HG03280 (cell line): Measurements from ENCODE around the gene MYO16.

ENCODE experiments used
- ATAC-seq: cut with Tn5 transposase; IDR thresholded peaks from one replicate; pipeline ENCODE4 v1.9.1; 2021; ENCODE audit warnings: mild to moderate bottlenecking, moderate library complexity; ENCODE audit not compliant: unreplicated experiment

MYO16 gene

DNA sequence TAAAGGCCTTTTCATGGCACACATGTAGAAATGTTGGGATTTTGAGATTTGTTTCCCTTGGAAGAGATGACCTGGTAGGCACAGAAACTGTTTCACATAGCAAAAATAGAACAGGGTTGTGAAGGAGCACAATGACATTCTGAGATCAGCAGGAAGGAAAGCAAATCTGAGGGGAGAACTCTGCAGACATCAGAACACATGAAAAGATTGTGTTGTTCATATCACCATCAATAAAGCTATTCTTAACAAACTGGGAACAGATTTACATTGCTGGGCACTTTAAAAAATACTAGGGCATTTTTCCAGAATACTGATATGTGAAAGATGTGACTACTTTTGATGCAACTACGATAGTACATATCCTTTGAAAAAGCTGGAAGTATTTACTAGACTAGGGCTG is 481.7 kb downstream of the MYO16 start:
- no peak for ATAC-seq

DNA sequence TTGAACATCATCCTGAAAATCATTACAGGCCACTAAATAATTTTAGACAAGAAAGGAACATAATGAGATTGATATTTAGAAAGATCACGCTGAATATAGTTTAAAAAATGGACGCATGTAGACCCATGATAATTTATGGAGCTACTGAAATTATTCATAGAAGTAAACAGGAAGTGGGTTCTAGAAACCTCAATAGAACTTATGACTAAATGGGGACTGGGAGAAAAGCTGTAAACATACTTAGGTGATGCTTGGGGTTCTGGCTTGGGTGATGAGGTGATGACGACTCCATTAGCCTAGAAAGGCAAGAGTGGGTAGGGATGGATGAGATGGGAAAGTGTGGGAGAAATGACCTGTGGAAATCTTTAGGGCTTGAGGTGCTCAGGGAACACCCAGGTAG is 484.0 kb downstream of the MYO16 start:
- peak; percentile 76 for ATAC-seq

DNA sequence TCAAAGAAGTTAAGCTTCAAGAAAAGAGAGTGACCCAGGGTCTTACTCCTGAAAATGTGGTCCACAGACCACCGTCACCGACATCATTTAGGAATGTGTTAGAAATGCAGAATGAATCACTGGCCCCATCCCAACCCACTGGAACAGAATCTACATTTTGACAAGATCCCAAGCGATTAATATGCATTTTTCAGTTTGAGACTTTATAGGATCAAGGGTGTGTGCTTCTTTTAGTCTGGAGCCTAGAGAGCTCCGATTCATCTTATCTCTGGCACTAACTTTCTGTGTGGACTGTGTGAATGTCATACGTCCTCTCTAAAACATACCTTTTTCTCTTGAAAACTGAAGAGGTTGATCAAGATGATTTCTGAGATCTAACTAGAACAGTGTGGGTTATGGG is 484.8 kb downstream of the MYO16 start:
- no peak for ATAC-seq

DNA sequence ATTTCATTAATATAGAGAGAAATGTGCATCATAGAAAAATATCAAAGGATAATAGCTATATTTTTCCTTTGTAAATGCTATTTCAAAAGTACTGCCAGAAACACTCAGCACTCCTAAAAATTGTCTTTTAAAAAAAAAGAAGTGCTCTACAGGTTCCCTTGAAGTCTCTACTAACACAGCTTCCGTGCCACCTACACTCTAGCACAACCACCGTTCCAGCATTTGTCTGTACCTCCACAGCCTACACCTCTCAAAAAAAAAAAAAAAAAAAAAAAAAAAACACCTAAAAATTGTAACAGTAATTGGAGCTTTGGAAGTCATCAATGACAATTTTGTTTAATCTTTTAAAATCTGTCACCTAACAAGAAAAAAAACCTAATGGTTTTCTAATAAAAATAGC is 485.6 kb downstream of the MYO16 start:
- ATAC-seq, result no peak

DNA sequence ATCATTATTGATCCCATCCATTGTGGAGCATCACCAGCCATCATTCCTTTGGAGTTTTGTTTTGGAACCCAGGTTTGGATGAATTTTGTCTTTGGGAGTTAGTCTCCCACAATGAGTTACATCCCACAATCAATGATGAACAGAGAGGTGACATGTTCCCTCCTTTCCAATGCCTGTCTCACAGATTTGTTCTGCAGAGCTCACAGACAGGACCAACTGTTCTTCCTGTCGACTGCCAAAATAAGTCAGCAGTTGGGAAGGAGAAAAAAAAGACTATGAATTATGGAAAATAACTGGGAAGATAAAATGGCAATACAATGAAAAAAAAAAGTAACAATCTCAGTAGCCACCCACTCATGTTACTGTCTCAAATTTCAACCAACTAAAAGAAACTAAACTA is 489.1 kb downstream of the MYO16 start:
- no peak for ATAC-seq

DNA sequence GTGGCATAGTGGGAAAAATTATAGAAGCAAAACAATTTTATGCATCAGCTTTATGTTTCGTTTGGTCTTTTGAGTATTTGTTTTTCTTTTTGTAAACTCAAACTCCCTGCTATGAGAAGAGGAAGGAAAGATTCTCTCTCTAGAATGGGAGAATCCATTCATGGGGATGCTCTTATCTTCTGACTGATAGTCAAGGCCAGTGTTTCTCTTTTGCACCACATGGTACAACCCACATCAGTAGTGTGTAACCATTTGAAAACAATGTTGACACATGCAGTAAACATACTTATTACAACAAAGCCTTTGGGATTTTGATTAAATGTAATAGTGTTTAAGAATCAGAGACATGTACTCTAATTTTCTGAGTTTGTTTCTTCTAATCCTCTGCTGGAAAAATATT is 490.5 kb downstream of the MYO16 start:
- ATAC-seq, result no peak

DNA sequence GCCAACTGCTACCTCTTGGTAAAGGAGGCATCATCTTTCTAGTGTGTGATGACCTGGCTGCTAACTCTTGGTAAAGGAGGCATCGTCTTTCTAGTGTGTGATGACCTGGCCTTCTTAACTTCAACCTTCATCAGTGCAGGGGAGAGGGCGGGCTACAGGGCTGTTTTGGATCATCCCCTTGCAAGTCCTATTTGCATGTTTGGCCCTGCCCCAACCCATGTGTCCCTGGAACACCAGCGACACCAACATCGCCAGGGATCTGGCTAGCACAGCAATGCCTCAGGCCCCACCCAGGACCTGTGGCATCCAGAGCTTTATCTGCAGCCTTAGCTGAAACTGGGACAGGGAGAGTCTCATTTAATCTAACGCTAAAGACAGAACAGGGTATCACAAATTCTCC is 492.4 kb downstream of the MYO16 start:
- ATAC-seq, result no peak

DNA sequence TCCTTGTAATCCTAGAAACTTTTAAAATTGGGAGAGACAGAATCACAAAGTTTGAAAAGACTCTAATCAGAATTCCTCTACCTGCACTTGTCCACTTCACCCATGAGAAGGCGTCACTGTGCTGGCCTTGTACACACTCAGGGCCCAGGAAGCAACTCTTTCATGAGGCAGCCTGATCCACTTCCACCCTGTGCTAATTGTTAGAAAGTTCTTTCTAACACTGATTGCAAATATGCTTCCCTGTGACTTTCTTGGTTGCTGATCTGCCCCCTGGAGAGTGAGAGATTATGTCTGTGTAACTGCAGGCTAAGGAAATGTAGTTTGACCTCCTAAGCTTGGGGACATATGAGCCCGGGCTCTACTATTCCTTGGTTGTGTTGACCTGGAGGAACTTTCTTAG is 494.6 kb downstream of the MYO16 start:
- no peak for ATAC-seq

DNA sequence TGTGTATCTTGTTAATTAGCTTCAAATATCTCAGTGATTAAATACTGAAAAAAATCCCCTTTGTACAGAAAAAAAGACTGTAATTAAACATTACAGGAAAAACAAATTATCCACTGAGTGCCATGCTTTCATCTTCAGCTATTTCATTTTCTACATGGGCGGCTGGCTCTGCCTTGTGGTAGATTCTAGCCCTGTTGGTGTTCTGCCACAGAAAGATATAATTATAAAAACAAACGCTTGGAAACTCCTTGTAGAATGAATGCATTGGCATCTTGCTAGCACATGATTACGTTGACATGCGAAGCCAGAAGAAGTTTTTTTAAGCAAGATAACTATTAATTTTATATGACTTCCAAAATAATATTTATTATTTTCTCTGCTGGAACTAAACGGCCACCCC is 496.8 kb downstream of the MYO16 start:
- ATAC-seq, result no peak

DNA sequence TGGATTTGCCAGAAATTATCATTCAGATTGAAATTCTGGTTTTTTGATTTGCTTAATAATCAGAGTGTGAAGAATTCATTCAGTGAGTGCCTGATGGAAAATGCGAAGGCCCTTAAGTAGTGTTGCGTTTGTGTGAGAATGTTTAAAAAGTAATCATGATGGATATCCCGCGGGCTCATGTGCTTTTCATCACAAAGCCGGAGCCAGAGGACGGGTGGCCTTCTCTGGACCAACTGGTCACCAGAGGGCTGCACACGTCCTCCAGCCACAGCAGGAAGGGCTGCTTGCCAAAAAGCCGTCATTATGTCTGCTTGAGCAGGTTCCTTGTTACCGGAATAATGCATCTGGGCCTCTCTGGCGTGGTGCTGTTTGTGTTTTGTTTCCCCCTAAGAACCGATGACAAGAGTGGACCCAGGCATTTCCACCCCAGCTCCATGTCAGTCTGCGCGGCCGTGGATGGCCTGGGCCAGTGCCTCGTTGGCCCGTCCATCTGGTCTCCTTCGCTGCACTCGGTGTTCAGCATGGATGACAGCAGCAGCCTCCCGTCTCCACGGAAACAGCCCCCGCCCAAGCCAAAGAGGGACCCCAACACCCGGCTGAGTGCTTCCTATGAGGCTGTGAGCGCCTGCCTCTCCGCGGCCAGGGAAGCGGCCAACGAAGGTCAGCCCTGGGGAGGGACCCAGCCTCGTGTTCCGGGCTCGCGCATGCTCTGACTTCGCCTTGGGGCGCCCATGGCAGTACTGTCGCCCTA is 497.7 kb downstream of the MYO16 start:
- ATAC-seq, result no peak

DNA sequence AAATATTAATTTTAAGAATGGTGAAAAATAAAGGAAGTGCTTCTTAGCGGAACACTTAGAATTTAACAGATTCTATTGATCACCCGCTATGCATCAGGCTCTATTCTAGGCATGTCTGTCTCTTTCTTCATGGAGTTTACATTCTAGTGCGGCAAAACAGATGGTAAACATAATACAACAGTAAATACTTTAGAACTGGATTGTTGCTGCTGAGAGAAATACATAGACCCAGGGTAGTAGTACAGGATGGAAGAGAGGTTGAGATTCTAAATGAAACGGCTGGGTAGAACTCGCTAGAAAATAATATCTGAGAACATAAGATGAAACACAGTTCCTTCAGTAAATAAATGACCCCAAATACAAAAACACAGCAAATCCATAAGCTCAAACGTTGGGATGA is 498.7 kb downstream of the MYO16 start:
- ATAC-seq, result no peak

DNA sequence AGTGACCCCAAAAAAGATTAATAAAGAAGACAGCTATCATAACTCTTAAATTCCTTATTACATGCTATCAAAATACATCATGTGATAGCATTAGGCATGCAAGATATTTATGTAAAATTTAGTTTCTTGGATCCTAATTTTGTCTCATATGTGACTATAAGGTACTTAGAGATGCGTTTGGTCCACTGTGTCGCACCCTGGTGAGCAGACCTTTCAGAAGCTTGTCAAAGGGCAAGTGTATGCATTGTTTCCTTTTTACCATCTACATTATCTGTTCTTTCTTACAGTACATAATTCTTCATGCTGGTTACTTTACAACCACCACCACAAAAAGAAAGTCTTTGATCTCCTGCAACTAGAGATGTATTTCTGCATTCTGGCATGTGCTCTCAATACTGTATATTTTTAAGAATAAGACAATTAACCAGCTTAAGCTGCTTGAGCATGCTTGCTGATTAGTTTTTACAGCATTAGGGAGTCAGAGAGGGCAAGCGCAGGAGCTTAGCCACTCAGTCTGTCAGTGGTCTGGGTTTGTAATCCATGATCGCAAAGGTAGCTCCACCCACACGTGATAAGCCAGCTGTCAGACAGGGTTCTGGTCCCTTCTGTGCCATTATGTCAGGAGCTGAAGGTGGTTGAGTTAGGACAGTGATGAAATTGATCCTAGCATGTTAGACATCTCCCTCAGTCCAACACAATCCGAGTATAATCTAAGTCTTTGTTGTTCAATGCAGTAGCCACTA is 500.9 kb downstream of the MYO16 start:
- no peak for ATAC-seq

DNA sequence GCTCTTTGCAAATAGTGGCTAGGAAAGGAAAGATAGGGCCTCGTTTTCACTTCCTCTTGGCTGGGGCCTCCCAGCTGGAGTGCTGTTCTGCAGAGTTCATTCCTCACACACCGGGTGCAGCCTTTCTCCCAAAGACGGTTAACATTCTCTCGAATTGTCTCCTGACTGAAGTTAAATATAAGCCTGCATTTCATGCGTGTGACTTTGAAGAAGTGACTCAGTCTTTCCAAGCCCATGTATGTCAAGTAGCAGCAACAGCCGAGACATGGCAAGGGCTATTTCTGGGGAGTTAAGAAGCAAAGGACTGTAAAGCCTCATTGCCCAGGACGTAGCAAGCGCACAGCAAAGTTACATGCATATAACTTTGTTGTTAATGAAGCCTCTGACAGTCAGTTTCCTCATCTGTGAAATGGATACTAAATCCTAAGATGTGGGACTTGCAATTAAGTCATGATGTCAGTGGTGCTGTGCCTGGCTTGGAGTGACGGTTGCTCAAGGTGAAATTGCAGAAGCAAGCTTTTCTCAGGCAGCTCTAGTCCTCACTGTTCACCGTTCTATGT is 502.4 kb downstream of the MYO16 start:
- peak; percentile 71 for ATAC-seq

DNA sequence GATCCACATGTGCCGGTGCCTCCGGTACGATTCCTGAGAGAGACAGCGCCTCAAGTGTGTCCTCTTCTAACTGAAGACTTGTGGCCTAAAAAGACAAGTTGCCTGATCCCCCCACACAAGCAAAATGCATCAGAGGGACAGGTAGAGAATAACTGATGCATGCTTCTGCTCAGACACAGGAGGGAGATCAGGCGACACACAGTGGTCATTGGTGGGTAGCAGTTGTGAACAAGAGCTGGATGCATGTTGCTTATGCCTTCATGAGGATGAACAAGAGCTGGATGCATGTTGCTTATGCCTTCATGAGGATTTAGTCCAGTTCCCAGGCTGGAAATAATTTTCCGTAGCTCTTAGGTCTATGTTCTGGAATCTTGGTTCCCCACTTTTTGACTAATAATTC is 505.6 kb downstream of the MYO16 start:
- ATAC-seq, result no peak

DNA sequence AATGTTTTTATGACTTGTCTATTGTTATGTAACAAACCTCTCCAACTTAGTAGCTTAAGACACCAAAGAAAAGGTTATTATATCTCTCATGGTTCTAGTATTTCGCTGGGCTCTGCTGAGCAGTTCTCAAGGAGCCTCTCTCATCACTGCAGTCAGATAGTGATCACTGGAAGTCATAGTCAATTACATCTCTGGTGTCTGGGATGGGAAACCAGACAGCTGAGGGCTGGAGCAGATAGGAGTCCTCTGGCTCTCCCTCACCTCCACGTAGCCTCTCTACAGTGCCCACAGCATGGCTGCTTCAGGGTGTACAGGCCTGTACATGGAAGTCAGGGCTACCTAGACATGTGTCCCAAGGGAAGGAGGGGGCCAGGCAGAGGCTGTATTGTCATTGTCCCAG is 507.5 kb downstream of the MYO16 start:
- ATAC-seq, result no peak

DNA sequence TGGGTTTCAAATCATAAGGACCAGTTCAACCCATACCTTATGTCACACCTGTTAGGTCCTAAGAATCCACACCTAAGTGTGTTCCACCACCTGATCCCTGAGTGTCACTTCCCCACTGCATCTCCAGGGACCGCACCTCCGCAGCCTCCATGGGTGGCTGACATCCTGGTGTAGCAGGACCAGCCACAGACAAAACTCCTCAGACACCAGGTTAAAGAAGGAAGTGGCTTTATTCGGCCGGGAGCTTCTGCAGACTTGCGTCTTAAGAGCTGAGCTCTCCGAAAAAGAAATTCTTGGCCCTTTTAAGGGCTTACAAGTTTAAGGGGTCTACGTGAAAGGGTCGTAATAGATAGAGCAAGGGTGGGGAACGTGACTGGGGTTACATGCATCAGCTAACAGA is 509.9 kb downstream of the MYO16 start:
- no peak for ATAC-seq

DNA sequence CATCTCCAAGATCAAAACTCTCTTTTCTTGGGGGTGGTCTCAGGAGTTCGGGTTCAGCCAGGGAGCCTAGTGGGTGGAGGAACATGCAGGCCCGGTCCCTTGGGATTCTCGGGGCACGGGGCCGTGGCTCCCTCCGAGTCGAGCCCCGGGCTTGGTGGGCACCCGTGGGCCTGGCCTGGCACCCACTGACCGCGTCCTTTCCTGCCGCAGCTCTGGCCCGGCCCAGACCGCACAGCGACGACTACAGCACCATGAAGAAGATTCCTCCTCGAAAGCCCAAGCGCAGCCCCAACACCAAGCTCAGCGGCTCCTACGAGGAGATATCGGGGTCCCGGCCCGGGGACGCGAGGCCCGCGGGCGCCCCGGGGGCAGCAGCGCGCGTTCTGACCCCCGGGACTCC is 510.6 kb downstream of the MYO16 start:
- no peak for ATAC-seq

DNA sequence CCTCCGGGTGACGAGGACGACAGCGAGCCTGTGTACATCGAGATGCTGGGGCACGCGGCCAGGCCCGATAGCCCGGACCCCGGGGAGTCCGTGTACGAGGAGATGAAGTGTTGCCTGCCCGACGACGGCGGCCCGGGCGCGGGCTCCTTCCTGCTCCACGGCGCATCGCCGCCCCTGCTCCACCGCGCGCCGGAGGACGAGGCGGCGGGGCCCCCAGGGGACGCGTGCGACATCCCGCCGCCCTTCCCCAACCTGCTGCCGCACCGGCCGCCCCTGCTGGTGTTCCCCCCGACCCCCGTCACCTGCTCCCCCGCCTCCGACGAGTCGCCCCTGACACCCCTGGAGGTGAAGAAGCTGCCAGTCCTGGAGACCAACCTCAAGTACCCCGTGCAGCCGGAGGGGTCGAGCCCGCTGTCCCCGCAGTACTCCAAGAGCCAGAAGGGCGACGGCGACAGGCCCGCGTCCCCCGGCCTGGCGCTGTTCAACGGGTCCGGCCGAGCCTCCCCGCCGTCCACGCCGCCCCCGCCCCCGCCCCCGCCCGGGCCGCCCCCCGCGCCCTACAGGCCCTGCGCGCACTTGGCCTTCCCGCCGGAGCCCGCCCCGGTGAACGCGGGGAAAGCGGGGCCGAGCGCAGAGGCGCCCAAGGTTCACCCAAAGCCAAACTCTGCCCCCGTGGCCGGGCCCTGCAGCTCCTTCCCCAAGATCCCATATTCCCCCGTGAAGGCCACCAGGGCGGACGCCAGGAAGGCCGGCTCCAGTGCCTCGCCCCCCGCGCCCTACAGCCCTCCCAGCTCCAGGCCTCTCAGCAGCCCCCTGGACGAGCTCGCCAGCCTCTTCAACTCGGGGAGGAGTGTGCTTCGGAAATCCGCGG is 511.3 kb downstream of the MYO16 start:
- no peak for ATAC-seq

DNA sequence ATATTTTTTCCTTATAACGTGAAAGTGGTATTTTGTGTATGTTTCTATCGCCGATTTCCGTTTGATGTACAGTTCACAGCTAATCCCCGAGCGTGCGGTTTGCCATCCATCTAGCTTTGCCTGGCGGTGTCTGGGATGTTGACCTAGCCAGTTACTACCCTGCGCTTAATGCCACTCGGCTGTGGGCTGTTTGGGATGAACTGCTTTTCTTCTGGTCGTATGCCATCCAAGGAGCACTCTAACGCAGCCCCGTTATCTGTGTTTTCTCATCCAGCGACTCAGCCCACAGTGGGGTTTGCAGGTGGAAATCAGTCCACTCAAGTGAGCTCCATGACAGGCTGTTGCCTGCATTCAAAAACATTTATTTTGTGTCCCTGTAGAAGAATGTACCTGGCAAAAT is 512.3 kb downstream of the MYO16 start:
- ATAC-seq, result no peak

DNA sequence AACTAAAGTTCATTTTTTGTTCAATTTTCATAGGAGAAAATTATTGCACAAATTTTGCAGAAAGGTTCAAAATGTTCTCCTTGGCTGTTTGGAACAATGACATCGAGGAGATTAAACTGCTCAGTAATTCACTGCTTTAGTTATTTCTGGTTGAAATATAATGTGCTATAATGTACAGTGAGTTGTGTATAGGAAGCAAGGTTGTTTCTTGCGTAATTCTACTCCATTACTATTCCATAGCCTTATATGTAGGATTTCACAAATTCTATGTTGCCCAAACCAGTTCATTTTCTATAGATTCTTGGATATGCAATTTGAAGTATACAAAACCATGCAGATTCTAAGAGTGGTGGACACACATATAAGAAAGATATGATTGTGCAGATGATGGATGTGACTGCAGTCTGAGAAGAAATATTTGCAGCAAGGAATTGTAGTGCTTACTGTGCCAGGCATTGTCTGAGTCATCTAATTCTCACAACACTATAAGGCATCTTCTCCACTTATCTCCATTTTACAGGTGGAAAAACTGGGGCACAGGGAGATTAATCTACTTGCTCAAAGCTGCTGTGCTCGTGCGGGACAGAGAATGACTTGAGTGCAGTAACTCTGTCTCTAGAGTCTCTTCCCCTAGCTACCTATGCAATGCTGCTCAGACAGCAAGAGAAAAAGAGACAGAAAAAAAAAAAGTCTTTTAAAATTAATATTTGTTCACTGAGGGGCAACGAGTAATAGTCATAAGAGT is 515.5 kb downstream of the MYO16 start:
- ATAC-seq, result no peak

DNA sequence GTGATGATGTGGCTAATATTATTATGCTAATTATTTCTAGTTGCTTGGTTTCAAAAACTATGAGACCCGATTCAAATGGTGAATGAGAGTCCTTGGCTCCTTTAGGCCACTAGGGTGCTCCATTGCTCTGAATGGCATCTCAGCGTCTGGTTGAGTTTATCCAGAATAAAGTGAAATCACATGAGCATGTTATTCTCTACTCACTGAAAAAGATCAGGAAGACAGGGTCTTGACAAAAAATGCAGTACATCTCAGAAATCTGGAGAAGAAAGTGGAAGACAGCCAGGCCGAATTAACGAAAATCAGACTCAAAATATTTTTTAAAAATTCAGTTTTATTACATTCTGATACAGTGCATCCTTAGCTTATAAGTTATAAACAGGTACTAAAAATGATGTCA is 516.2 kb downstream of the MYO16 start:
- ATAC-seq, result peak; percentile 88
